RWPE1 (cell line): ENCODE results near the gene MCEMP1.

ENCODE experiments used
- CTCF ChIA-PET: fragments of 350-600 bp; sonication (Branson Sonifier 250); formaldehyde crosslinking; extraction: SDS; loops from one replicate; lab custom pipeline; 2021; lab: Yijun Ruan, JAX
- POLR2A ChIA-PET: fragments of 400-600 bp; formaldehyde crosslinking; extraction: SDS; loops from one replicate; lab custom pipeline; 2020; ENCODE audit warnings: antibody characterized with exemption; ENCODE audit not compliant: low non-redundant PET; lab: Yijun Ruan, JAX
- DNase-seq: peaks from one replicate; pipeline ENCODE4 v3.0.0; 2012; ENCODE audit warnings: low spot score
- H3K27ac ChIP-seq: fragments of 450-650 bp; 2 replicates; pipeline ENCODE4 v1.5.1; 2017
- TF ChIP-seq, protein P1 (sequence below): fragments of 450-650 bp; conservative IDR thresholded peaks from 2 replicates; pipeline ENCODE4 v1.5.1; 2017; ENCODE audit warnings: low read depth, mild to moderate bottlenecking

Gene MCEMP1

DNA sequence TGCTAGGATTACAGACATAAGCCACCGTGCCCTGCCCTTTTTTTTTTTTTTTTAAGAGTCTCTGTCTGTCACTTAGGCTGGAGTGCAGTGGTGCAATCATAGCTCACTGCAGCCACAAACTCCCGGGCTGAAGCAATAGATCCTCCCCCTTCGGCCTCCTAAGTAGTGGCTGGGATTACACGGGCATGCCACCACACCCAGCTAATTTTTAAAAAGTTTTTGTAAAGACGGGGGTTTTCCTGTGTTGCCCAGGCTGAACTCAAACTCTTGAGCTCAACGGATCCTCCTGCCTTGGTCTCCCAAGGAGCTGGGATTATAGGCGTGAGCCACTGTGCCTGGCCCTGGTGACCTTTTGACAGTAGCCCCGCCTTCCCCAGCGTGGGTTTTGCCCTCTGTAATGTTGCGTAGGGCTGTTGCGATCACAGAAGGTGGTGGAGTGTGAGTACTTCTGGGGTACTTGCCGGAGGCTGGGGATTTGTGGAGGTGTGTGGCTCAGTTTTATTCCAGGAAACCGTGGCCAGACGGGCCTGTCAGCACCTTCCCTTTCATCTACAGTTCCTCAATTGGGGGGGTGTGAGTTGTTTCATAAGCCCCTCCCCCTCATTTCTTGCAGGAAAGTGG, 19.6 kb upstream of the MCEMP1 start:
- ChIA-PET CTCF (interaction anchor here (0.6 to 0.7 kb wide), 3 partner anchors 15 to 45 kb away, joined by 3 read pairs; partner anchors contain the start of gene FCER2), POLR2A (interaction anchor here (0.6 kb wide), 1 partner anchor 27 kb away, joined by 6 read pairs; no protein-coding TSS in a partner anchor)
- H3K27ac ChIP-seq: no peak overlapping the region
- TF ChIP-seq, protein P1, sequence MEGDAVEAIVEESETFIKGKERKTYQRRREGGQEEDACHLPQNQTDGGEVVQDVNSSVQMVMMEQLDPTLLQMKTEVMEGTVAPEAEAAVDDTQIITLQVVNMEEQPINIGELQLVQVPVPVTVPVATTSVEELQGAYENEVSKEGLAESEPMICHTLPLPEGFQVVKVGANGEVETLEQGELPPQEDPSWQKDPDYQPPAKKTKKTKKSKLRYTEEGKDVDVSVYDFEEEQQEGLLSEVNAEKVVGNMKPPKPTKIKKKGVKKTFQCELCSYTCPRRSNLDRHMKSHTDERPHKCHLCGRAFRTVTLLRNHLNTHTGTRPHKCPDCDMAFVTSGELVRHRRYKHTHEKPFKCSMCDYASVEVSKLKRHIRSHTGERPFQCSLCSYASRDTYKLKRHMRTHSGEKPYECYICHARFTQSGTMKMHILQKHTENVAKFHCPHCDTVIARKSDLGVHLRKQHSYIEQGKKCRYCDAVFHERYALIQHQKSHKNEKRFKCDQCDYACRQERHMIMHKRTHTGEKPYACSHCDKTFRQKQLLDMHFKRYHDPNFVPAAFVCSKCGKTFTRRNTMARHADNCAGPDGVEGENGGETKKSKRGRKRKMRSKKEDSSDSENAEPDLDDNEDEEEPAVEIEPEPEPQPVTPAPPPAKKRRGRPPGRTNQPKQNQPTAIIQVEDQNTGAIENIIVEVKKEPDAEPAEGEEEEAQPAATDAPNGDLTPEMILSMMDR: no peak
- DNase-seq: no peak

DNA sequence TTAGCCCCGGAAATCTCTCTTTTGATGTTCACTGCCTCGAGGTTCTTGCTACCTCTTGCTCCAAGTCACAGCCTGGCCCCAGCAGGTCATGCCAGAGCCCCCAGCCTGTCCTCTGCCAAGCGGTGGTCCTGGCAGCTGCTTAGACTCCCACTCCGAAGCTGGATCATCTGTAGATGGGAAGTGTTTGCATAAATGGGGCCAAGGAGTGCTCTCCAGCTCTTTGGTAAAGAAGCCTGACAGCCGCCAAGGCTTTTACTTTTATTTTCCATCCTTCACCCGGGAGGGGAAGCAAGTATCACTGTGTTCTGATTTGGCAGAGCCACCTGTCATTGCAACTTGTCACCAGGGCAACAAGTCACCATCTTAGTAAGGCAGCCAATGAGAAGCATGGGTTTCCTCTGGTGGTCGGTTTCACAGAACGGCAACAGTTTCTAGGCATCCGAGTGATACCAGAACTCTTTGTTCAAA, 18.6 kb upstream of the MCEMP1 start:
- CTCF ChIA-PET: interaction anchor here (0.7 kb wide), 1 partner anchor 16 kb away, joined by 3 read pairs; no protein-coding TSS in a partner anchor

GRCh38 chr19:7661744-7662538, 14.9 kb upstream of the MCEMP1 start:
- TF ChIP-seq, protein P1: no peak
- no peak for DNase-seq
- no peak overlapping the region for H3K27ac ChIP-seq
- ChIA-PET CTCF (interaction anchor here (0.8 kb wide), 1 partner anchor 82 kb away, joined by 5 read pairs; no protein-coding TSS in a partner anchor), POLR2A (no interaction called here)

More for the DNA sequence above, 18.6 kb upstream of the MCEMP1 start:
- POLR2A ChIA-PET: no interaction called here
- DNase-seq: no peak
- no peak overlapping the region for H3K27ac ChIP-seq
- TF ChIP-seq, protein P1: no peak

DNA sequence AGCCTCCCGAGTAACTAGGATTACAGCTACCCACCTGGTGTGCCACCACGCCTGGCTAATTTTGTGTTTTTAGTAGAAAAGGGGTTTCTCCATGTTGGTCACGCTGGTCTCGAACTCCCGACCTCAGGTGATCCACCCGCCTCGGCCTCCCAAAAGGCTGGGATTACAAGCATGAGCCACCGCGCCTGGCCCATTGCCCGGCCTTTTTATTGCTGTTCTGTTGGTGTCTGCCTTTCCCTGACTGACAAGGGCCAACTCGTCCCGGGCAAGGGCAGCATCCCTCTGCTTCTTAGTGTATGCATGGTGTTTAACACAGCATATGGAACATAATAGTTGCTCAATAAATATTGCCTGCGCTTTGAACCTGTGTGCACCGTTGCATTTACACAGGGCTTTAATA, 14.2 kb upstream of the MCEMP1 start:
- ChIA-PET CTCF (no interaction called here), POLR2A (no interaction called here)
- H3K27ac ChIP-seq: no peak overlapping the region
- TF ChIP-seq, protein P1: no peak
- no peak for DNase-seq

GRCh38 chr19:7663706-7664105, 13.2 kb upstream of the MCEMP1 start:
- TF ChIP-seq, protein P1: no peak
- ChIA-PET POLR2A (no interaction called here), CTCF (interaction anchor here (0.8 kb wide), 1 partner anchor 17 kb away, joined by 3 read pairs; the partner anchor contains the start of gene TRAPPC5)
- no peak overlapping the region for H3K27ac ChIP-seq
- no peak for DNase-seq

GRCh38 chr19:7665076-7665475, 11.8 kb upstream of the MCEMP1 start:
- no peak overlapping the region for H3K27ac ChIP-seq
- POLR2A ChIA-PET: no interaction called here
- TF ChIP-seq, protein P1: no peak
- CTCF ChIA-PET: interaction anchor here (0.6 to 1.2 kb wide), 2 partner anchors 10 to 16 kb away, joined by 3 to 6 read pairs; partner anchors contain the start of gene TRAPPC5
- DNase-seq: no peak
